Measurements from ENCODE around the gene GPAM.
"Not testable (repeated sequence)": the region's sequence is repeated elsewhere in the genome, so short reads cannot be mapped to it uniquely, and the experiment has no call there.

Gene GPAM

DNA sequence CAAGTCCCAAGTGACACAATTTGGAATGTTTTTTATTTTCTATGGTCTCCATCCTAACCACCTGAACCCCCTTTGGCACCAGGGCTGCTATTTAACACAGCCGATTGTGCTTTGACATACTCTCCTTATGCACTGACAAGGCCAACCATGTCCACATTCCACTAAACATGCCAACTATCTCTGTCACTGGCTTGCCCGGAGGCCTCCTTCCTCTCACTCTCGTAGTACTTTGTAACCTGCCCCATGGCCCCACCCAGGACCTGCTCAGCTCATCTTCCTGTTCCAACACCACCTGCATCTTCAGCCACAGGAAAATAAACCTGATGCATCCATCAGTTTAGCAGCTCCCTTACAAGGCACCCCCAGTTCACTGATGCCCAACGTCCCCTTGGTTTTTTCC, 63.1 kb downstream of the GPAM start:
- H3K4me1 ChIP-seq (ENCODE audit: control insufficient read depth in 2 of 2, insufficient read depth in 2 of 2, low read length in 2 of 2), result no peaks in the 10 kb centered on the region
- no peaks in the 10 kb centered on the region for H3K36me3 ChIP-seq (ENCODE audit: control insufficient read depth in 2 of 2, insufficient read depth in 2 of 2, low read length in 2 of 2)
- no peak overlapping the region for H3K27ac ChIP-seq (ENCODE audit: low read depth in 2 of 2, low read length in 2 of 2)
- H3K27me3 ChIP-seq (ENCODE audit: control insufficient read depth in 2 of 2, insufficient read depth in 2 of 2, low read length in 2 of 2), result no peaks in the 10 kb centered on the region
- H3K9ac ChIP-seq (ENCODE audit: low read depth in 1 of 2, low read length in 2 of 2), result no peak overlapping the region
- no peak overlapping the region for H3K4me3 ChIP-seq (ENCODE audit: low read length in 2 of 2)
- no peaks in the 10 kb centered on the region for H3K9me3 ChIP-seq (ENCODE audit: control insufficient read depth in 2 of 2, low read length in 2 of 2)

DNA sequence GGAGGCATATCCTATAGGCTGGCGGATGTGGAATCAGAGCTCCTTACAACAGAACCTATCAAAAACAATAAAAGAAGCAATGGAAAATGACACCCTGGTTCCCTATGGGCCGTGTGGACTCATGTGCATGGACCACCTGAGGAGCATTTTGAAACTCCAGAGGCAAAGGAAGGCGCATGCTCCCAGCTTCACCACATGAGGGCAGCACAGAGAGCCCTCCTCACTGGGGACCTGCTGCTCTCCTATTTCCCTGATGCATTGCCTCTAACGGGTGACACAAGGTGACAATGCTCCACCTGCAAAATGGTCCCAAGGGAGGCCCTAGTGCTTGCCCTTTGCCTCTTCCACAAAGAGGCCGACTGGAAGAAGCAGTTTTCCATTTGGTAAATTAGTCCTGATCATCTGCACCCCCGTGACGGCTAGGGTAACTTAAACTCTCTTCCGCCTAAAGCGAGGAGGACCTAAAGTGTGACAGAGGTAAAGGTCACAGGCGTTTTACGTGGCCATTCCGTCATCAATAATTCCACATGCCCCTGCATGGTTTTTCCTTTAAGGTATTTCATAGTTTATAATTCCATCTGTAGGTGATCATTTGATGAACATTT, 67.7 kb downstream of the GPAM start:
- H3K4me3 ChIP-seq (ENCODE audit: low read length in 2 of 2), result no peak overlapping the region
- no peaks in the 10 kb centered on the region for H3K36me3 ChIP-seq (ENCODE audit: control insufficient read depth in 2 of 2, insufficient read depth in 2 of 2, low read length in 2 of 2)
- H3K9me3 ChIP-seq (ENCODE audit: control insufficient read depth in 2 of 2, low read length in 2 of 2), result no peaks in the 10 kb centered on the region
- H3K27me3 ChIP-seq (ENCODE audit: control insufficient read depth in 2 of 2, insufficient read depth in 2 of 2, low read length in 2 of 2), result no peaks in the 10 kb centered on the region
- no peaks in the 10 kb centered on the region for H3K4me1 ChIP-seq (ENCODE audit: control insufficient read depth in 2 of 2, insufficient read depth in 2 of 2, low read length in 2 of 2)
- no peak overlapping the region for H3K9ac ChIP-seq (ENCODE audit: low read depth in 1 of 2, low read length in 2 of 2)
- H3K27ac ChIP-seq (ENCODE audit: low read depth in 2 of 2, low read length in 2 of 2), result no peak overlapping the region

DNA sequence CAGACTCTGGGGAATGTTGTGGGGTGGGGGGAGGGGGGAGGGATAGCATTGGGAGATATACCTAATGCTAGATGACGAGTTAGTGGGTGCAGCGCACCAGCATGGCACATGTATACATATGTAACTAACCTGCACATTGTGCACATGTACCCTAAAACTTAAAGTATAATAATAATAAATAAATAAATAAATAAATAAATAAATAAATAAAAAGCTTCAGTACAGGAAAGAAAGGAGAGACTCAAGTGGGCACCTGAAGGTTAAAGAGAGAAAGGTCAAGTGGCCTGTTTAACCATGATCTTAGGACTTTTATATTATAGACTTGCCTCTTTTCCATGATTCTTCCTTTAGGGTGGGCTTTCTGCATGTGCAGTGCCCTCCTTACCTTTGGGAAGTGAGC, 73.8 kb downstream of the GPAM start:
- not testable (repeated sequence) for H3K9me3 ChIP-seq (ENCODE audit: control insufficient read depth in 2 of 2, low read length in 2 of 2); H3K36me3 ChIP-seq (ENCODE audit: control insufficient read depth in 2 of 2, insufficient read depth in 2 of 2, low read length in 2 of 2); H3K27ac ChIP-seq (ENCODE audit: low read depth in 2 of 2, low read length in 2 of 2); H3K4me3 ChIP-seq (ENCODE audit: low read length in 2 of 2); H3K4me1 ChIP-seq (ENCODE audit: control insufficient read depth in 2 of 2, insufficient read depth in 2 of 2, low read length in 2 of 2); H3K27me3 ChIP-seq (ENCODE audit: control insufficient read depth in 2 of 2, insufficient read depth in 2 of 2, low read length in 2 of 2); H3K9ac ChIP-seq (ENCODE audit: low read depth in 1 of 2, low read length in 2 of 2)
